Karpas-422 (cell line): ENCODE results near the gene TIGD7. TPM values are rescaled to one million over a fixed set of nuclear protein-coding genes. Genes with fewer than 3 reads are reported as not detected.

ENCODE experiments used
- total RNA-seq: library from RNA; depleted of rRNA; stranded (reverse); fragments of >200 nt; shearing (Covaris generic); gene quantifications from 2 replicates; pipeline ENCODE4 v1.2.3, GENCODE V29; 2014; ENCODE audit warnings: low replicate concordance; rRNA removed

Gene TIGD7
- total RNA-seq, 1 experiment from 2014 or later = 2.8 TPM

Other genes starting within 250 kb of the TIGD7 start
- gene IL32, start 239.8 kb downstream of the TIGD7 start, total RNA-seq = not detected in 2 replicates
- not detected in 2 replicates for gene ZSCAN10, start 206.1 kb downstream of the TIGD7 start, total RNA-seq
- gene ZNF205, start 192.8 kb downstream of the TIGD7 start, total RNA-seq = not detected in 2 replicates
- 2.0 and 8.0 TPM in 2 replicates for gene ZNF213, start 170.4 kb downstream of the TIGD7 start, total RNA-seq
- not detected in 2 replicates for gene OR1F1, start 117.2 kb downstream of the TIGD7 start, total RNA-seq
- 8.5 and 12.1 TPM in 2 replicates for gene ZNF200, start 70.3 kb downstream of the TIGD7 start, total RNA-seq
- gene MEFV, start 48.8 kb downstream of the TIGD7 start, total RNA-seq = not detected in 2 replicates
- 26.6 and 45.7 TPM in 2 replicates for gene ZNF263, start 21.9 kb downstream of the TIGD7 start, total RNA-seq
- gene ZNF75A, start 67 bp upstream of the TIGD7 start, total RNA-seq = 22.0 and 26.1 TPM in 2 replicates
- 0.14 TPM in 1 of 2 replicates, not detected in the other for gene OR2C1, start 50.5 kb upstream of the TIGD7 start, total RNA-seq
- gene ZSCAN32, start 95.6 kb upstream of the TIGD7 start, total RNA-seq = 25.8 TPM in 2 replicates
- 17.7 and 22.4 TPM in 2 replicates for gene ZNF174, start 95.8 kb upstream of the TIGD7 start, total RNA-seq
- gene ZNF597, start 138.1 kb upstream of the TIGD7 start, total RNA-seq = 1.3 and 3.1 TPM in 2 replicates
- gene NAA60, start 138.2 kb upstream of the TIGD7 start, total RNA-seq = 15.1 and 18.4 TPM in 2 replicates
- gene C16orf90, start 190.1 kb upstream of the TIGD7 start, total RNA-seq = not detected in 2 replicates
- 21.6 and 29.4 TPM in 2 replicates for gene CLUAP1, start 195.6 kb upstream of the TIGD7 start, total RNA-seq